ENCODE measurements around the gene SREBF1. TPM values are rescaled to one million over a fixed set of nuclear protein-coding genes. Genes with fewer than 3 reads are reported as not detected.
A peak's percentile ranks its signal among the peaks of the same experiment; 100 is the strongest.

The SREBF1 gene
- total RNA-seq = 100 to 1,000 TPM; 115 to 253 (median 191) TPM

- 2 to 4% methylated on average over 15 to 35 of the region's 52 CpGs for WGBS, 2 donors
- Histone ChIP-seq H3K4me1 (peaks cover 0 to 89% (median 67%) of the 10 kb centered on the region in 4 donors), H3K27me3 (no peaks in the 10 kb centered on the region), H3K9me3 (no peaks in the 10 kb centered on the region), H3K36me3 (no peaks in the 10 kb centered on the region), H3K27ac (peak within 1 kb of the TSS; percentile 99 to 100 (median 100)), H3K4me3 (peak within 1 kb of the TSS; percentile 93 to 99 (median 97))
- TF ChIP-seq EP300 (IDR thresholded peaks at IDR 0.05) (no peak), CTCF (IDR thresholded peaks at IDR 0.05) (peak in 1 of 5 experiments; percentile 3)
- DNase-seq (ENCODE audit: low spot score in 2 of 2) = peak in 1 of 2 donors; percentile 36
Measured at GRCh38 chr17:17836818-17837379, at the start of gene SREBF1. Gene SREBF1, minus strand, starts transcription at chr17:17836986. Its CDS starts 169 bp downstream, at chr17:17836817.

- Histone ChIP-seq H3K36me3 (peaks cover 2 to 49% (median 9%) of the 10 kb centered on the region in 3 donors), H3K4me1 (peaks cover 0 to 41% (median 3%) of the 10 kb centered on the region in 4 donors), H3K27me3 (no peaks in the 10 kb centered on the region), H3K9me3 (no peaks in the 10 kb centered on the region), H3K27ac (peak overlapping the region in 1 of 4 donors; percentile 19), H3K4me3 (no peak overlapping the region)
- 63 to 71% methylated on average over 6 of the region's 6 CpGs for WGBS, 2 donors
- no peak for DNase-seq (ENCODE audit: low spot score in 2 of 2)
- TF ChIP-seq EP300 (IDR thresholded peaks at IDR 0.05) (no peak), CTCF (IDR thresholded peaks at IDR 0.05) (no peak), POLR2A (IDR thresholded peaks at IDR 0.05) (no peak)
Measured at GRCh38 chr17:17886226-17886625, 49.4 kb upstream of the SREBF1 start.

GRCh38 chr17:17884391-17885357 lies 47.9 kb upstream of the SREBF1 start:
- no peak overlapping the region for H3K27ac ChIP-seq
- no peak overlapping the region for H3K4me3 ChIP-seq
- no peak for DNase-seq (ENCODE audit: low spot score in 2 of 2)
- no peak for TF ChIP-seq POLR2A (IDR thresholded peaks at IDR 0.05)
- no peak for TF ChIP-seq EP300 (IDR thresholded peaks at IDR 0.05)
- TF ChIP-seq CTCF (IDR thresholded peaks at IDR 0.05) = no peak
- peaks cover 0 to 42% (median 3%) of the 10 kb centered on the region in 4 donors for H3K4me1 ChIP-seq
- WGBS, 2 donors = 72 to 85% methylated on average over 16 of the region's 16 CpGs
- H3K9me3 ChIP-seq = no peaks in the 10 kb centered on the region
- H3K27me3 ChIP-seq = no peaks in the 10 kb centered on the region
- peaks cover 2 to 62% (median 9%) of the 10 kb centered on the region in 3 donors for H3K36me3 ChIP-seq

- Histone ChIP-seq H3K27ac (no peak overlapping the region), H3K4me1 (peaks cover 0 to 43% (median 4%) of the 10 kb centered on the region in 4 donors), H3K36me3 (peaks cover 2 to 65% (median 9%) of the 10 kb centered on the region in 3 donors), H3K27me3 (no peaks in the 10 kb centered on the region), H3K4me3 (no peak overlapping the region), H3K9me3 (no peaks in the 10 kb centered on the region)
- WGBS, 2 donors = 71 to 81% methylated on average over 3 of the region's 3 CpGs
- TF ChIP-seq CTCF (IDR thresholded peaks at IDR 0.05) = no peak
- no peak for DNase-seq (ENCODE audit: low spot score in 2 of 2)
Measured at GRCh38 chr17:17883801-17884200, 47.0 kb upstream of the SREBF1 start.

Measured in tibial nerve (tissue), 4 donors.